Ovary (tissue), 3 donors: ENCODE data around the gene SCAMP2.

Experiments
- EP300 ChIP-seq: sonication (generic); formaldehyde crosslinking; IDR thresholded peaks from one replicate; pipeline ENCODE4 v1.6.1; 2017; ENCODE audit warnings: antibody characterized with exemption
- TF ChIP-seq, protein P1 (sequence below), 3 donors: fragments of 450-650 bp in 2 of 3; fragments of 200-600 bp in 1 of 3; IDR thresholded peaks; one replicate each; pipeline versions ENCODE4 v1.5.1 to v1.8.0; 2016 to 2022; ENCODE audit warnings: antibody characterized with exemption in 3 of 3, mild to moderate bottlenecking in 1 of 3
- donor health status: DM: no; HTN: no; CAD: no.

DNA sequence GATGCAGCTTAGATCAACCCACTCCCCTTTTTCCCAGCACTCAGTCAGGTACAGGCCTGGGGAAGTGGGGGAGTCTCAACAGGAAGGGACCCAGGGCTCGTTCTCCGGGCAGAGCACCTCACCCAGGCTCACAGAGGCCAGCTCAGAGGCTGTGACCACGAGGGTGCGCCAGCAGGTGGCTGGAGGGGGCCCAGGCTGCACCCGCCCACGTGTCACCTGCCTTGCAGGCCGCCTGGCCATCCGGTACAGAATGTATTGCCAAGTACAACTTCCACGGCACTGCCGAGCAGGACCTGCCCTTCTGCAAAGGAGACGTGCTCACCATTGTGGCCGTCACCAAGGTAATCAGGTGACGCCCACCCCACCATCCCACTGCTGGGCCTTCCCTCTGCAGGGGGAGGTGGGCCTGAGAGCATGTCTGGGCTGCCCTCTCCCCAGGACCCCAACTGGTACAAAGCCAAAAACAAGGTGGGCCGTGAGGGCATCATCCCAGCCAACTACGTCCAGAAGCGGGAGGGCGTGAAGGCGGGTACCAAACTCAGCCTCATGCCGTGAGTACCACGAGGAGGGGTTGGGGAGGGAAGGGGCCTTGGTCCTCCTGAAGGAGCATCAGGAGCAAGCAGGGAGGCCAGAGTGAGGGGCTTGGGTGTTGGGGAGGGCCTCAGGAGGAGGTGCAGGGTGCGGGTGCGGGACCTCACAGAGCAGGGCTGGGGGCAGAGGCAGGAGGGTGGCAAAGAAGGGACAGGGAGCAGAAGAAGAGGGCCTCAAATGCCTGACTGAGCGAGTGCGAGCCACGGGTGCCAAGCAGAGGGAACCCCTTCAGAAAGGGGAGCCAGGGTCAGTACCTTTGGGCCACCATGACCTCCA lies 74.5 kb downstream of the SCAMP2 start:
- no peak for TF ChIP-seq EP300
- TF ChIP-seq, protein P1, sequence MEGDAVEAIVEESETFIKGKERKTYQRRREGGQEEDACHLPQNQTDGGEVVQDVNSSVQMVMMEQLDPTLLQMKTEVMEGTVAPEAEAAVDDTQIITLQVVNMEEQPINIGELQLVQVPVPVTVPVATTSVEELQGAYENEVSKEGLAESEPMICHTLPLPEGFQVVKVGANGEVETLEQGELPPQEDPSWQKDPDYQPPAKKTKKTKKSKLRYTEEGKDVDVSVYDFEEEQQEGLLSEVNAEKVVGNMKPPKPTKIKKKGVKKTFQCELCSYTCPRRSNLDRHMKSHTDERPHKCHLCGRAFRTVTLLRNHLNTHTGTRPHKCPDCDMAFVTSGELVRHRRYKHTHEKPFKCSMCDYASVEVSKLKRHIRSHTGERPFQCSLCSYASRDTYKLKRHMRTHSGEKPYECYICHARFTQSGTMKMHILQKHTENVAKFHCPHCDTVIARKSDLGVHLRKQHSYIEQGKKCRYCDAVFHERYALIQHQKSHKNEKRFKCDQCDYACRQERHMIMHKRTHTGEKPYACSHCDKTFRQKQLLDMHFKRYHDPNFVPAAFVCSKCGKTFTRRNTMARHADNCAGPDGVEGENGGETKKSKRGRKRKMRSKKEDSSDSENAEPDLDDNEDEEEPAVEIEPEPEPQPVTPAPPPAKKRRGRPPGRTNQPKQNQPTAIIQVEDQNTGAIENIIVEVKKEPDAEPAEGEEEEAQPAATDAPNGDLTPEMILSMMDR (IDR thresholded peaks at IDR 0.05): no peak
